Nucleus accumbens (tissue), 56 donors: ENCODE data around the gene PTCRA.
"Not testable (repeated sequence)": the region's sequence is repeated elsewhere in the genome, so short reads cannot be mapped to it uniquely, and the experiment has no call there.

ENCODE experiments used
- DNase-seq, 56 donors: peaks; one replicate each; lab custom pipeline; 2025; lab: John Stamatoyannopoulos, UW

The PTCRA gene

DNA sequence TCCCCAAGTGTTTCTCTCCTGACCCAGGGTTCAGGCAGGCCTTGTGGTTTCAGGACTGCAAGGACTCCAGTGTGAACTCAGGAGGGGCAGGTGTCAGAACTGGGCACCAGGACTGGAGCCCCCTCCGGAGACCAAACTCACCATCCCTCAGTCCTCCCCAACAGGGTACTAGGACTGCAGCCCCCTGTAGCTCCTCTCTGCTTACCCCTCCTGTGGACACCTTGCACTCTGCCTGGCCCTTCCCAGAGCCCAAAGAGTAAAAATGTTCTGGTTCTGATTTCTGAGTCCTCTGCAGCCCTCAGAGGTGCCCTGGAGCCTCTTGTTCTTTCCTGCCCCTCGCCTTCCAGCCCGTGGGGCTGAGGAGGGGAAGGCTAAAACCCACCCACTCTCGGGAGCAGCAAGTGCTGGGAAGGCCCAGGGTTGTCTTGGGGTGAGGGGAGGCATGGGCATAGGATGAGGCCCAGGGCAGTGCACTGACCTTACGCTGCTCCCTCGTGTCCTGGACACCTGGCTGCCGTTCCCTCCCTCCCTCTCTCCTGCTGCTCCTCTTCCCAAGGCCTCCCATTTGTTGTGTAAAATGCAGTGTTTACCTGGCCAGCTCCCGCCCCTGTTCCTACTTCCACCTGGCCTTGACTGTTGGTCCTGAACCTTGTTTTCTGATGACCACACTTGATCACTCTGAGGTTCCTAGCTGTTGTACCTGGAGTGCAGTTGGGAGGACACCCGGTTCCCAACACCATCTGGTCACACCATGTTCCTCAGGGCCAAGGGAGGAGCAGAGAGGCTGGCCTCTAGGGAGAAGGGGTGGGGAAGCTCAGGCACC lies 23.3 kb downstream of the PTCRA start:
- DNase-seq = no peak

DNA sequence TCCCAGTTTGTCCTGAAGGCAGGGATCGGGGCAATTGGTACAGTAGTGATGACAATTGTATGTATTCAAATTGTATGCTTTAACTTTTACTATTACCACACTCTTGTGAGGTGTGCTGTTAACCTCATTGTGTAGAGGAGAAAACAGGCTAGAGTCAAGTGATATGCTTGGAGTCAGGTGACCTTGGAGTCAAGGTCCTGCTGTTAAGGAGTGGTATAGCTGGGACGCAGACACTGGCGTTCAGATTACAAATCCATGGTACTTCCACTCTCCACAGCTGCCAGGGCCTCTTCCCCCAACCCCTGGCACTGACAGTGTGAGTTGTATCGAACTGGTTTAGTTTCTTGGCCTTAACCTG lies 23.9 kb downstream of the PTCRA start:
- DNase-seq = no peak

DNA sequence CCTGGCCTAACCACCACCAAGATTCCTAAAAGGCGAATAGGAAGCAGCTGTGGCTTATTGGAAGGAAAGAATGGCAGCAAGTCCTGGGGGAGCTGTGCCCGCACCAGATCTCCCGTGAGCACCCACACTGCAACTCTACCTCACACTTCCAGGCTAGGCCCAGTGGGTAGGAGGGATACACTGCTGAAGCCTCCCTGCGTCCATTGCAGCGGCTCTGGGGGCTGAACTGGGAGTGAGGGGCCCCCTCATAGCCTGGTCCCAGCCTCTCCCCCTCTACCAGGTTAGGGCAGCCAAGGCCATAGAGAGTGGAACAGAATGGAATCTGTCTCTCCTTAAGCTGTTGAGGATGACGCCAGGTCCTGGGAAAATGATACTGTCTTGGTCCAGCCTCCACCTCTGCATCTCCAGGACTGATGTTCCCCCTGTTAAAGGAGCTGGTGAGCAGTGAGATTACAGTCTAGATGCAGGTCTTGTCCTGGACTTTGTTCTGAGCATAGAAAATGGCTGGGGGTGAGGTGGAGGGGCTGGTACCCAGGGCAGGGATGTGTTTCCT lies 24.7 kb downstream of the PTCRA start:
- no peak for DNase-seq

DNA sequence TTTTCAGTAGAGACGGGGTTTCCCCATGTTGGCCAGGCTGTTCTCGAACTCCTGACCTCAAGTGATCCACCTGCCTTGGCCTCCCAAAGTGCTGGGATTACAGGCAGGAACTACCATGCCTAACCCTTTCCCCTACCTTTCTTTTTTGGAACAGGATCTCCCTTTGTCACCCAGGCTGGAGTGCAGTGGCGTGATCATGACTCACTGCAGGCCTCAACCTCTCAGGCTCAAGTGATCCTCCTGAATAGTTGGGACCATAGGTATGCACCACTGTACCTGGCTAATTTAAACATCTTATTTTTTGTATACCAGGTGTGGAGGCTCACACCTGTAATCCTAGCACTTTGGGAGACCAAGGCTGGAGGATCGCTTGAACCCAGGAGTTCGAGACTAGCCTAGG lies 25.5 kb downstream of the PTCRA start:
- not testable (repeated sequence) for DNase-seq

DNA sequence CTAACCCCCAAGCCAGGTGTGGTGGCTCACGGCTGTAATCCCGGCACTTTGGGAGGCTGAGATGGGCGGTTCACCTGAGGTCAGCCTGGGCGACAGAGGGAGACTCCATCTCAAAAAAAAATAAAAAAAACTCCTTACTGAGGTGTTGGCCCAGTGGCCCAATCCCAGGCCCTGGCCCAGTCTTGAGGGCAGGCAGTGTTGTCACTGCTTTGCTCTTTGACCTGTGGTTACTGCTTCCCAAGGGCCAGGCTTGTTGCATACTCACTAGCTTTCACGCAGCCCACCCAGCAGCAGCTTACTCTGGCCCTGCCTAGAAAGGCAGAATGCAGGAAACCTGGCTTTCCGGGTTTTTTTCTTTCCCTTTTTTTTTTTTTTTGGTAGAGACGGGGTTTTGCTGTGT lies 26.6 kb downstream of the PTCRA start:
- no peak for DNase-seq

DNA sequence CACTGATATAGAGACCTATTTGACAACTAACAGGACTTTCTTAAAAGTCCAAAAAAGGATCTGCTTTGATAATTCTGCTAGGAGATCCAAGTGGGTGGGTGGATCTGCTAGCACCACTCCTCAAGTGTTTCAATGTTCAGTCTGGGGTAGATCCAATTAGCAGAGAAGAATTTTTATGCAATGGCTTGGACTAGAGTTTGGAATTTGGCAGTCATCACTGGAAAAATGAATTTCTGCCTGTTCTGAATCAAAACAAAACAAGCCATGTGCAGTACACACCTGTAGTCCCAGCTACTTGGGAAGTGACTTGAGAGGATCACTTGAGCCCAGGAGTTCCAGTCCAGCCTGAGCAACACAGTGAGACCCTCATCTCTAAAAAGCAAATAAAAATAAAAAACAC lies 32.1 kb downstream of the PTCRA start:
- DNase-seq = no peak

DNA sequence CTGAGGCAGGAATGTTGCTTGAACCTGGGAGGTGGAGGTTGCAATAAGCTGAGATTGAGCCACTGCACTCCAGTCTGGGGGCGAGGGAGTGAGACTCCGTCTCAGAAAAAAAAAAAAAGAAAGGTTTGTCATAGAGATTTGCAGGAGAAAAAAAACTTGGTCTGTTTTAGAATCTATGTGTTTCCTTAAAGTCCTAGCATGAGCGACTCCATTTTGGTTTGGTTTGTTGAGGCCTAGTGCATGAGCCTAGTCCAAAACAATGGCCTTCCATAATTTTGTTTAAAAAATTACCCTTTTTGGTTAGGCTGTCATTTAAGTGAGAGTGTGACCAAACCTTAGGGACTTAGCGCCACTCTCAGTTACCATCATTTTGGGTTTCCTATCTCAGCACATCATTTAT lies 36.5 kb downstream of the PTCRA start:
- no peak for DNase-seq

DNA sequence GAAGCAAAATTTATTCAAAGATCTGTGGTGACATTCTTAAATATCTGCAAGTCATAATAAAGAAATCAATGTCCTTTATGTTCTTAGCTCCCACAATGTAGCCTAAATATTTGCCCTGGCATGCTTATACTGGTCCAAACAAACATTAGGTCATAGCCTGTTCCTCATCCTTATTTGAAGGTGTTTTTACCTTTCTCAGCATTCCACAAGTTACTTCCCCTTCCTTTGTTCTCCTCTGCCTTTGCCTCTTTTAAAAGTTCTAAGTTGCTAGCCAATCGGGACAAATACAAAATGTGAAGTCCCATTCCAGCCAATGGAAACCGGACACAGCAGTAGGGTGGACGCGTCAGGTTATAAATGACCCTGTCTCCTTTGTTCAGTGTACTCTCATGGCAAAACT lies 38.6 kb downstream of the PTCRA start:
- not testable (repeated sequence) for DNase-seq

DNA sequence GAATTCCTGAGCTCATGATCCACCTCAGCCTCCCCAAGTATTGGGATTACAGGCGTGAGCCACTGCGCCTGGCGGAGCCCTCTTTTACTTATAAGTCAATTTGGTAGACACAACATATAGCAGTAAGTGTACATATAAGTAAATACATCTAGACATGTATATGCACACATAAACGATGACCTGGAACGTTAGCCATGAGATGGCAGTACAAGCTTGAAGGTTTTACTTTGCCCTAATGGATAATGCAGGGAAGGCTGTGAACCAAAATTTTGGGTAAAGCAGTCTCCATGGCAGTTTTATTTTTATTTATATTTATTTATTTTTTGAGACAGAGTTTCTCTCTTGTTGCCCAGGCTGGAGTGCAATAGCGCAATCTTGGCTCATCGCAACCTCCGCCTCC lies 42.3 kb downstream of the PTCRA start:
- DNase-seq = no peak

DNA sequence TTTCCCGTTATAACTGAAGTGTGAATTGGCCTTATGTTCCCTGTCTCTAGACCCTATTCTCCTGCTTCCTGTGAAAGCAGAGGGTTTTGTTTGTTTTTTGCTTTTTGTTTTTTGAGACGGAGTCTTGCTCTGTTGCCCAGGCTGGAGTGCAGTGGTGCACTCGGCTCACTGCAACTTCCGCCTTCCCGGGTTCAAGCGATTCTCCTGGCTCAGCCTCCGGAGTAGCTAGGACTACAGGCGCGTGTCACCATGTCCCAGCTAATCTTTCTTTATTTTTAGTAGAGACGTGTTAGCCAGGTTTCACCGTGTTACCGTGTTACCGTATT lies 44.0 kb downstream of the PTCRA start:
- DNase-seq = no peak

DNA sequence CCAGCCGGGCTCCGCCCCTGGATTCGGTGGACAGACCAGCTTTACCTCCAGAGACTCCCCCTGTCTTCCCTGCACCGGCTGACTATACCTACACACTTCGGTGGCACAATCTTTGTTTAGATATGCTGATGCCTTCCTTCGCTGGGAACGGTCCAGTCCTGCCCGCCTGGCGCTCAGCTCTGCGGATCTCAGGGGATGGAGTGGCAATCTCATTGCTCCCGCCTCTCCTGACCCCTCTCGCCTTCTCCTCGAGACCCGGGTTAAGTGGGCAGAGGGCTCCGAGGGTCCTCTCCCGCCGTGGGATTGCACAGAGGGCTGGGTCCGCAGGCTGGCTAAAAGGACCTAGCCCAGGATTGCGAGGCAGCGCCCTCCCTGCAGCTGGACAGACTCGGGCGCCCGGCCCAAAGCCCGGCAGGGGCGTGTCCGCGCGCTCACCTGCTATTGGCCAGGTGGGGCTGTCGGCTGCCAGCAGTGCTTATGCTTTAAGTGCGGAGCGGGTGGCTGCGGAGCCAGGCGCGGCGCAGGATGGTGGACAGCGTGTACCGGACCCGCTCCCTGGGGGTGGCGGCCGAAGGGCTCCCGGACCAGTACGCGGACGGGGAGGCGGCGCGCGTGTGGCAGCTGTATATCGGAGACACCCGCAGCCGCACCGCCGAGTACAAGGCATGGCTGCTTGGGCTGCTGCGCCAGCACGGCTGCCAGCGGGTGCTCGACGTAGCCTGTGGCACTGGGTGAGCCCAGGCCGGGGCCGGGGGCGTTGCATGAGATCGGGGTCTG lies 44.6 kb downstream of the PTCRA start, which contains the start of gene GNMT:
Gene GNMT, plus strand, starts transcription at position 512 of the 777 bp plus-strand sequence. Its CDS starts 14 bp downstream, at position 526.
- DNase-seq = peak in 5 of 56 donors; percentile 4 to 26 (median 8)

DNA sequence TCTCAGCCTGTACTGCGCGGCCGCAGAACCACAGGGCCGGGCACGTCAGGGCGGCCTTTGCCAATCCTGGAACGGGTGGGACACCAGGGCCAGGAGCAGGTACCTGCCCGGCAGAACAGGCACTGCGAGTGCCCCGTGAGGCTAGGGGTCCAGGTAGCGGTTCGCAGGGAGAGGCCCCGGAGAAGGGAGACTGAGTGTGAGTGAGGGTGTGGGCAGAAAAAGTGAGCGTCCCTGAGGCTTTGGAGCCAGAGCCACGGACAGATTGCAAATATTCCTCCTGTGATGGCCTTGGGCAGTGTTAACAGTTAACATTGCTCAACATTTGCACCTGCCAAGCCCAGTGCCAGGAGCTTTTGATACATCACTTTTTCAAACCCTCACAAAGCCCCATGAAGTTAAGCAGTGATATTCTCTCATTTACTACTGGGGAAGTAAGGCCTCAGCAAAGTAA lies 45.2 kb downstream of the PTCRA start:
- no peak for DNase-seq

DNA sequence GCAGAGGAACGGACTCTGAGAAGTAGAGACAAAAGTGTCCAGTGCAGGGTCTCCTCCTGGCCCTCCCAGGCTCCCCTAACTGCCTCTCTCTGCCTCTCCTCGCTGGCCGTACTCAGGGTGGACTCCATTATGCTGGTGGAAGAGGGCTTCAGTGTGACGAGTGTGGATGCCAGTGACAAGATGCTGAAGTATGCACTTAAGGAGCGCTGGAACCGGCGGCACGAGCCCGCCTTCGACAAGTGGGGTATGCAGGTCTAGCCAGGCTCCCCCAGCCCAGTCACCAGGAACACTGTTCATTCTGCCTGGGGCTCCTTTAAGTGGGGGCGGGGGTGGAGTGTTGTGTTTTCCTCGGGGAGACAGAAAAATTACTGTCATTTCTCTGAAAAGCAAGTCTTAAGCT lies 46.2 kb downstream of the PTCRA start:
- peak in 1 of 56 donors; percentile 6 for DNase-seq

DNA sequence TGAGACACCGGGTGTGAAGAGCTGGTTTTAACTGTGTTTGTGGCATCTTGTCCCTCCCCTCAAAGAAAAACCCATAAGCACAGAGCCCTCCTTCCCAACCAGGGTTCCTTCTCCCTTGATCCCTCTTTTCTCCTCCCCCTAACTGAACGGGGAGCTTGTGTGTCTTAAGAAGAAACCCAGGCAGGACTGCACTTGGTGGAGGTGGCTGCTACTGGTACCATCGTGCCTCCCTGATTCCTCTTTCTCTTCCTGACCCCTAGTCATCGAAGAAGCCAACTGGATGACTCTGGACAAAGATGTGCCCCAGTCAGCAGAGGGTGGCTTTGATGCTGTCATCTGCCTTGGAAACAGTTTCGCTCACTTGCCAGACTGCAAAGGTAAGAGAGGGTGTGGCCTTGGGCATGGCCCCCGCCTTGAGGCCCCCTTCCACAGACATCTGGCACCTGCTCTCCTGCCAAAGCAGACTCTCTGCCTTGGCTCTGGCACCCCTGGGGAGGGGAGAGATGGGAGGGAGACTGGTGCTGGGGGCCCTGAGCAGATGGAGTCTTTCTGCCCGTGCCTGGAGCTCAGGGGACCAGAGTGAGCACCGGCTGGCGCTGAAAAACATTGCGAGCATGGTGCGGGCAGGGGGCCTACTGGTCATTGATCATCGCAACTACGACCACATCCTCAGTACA lies 46.8 kb downstream of the PTCRA start:
- DNase-seq = no peak

DNA sequence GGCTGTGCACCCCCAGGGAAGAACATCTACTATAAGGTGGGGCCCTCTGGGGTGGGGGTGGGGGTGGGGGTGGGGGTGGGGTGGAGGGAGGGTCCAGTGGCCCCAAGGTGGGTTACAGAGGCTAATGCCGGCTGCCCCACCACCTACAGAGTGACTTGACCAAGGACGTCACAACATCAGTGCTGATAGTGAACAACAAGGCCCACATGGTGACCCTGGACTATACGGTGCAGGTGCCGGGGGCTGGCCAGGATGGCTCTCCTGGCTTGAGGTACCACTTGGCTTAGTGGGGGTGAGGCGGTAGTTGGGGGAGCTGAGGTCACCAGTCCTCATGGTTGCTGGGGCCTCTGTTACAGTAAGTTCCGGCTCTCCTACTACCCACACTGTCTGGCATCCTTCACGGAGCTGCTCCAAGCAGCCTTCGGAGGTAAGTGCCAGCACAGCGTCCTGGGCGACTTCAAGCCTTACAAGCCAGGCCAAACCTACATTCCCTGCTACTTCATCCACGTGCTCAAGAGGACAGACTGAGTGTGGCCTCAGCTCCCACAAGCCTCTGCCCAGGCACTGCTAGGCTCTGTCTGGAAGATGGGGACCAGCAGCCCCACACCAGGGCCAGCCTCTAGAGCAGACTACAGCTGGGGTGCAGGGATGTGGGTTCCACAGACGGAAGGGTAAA lies 47.5 kb downstream of the PTCRA start:
- no peak for DNase-seq

DNA sequence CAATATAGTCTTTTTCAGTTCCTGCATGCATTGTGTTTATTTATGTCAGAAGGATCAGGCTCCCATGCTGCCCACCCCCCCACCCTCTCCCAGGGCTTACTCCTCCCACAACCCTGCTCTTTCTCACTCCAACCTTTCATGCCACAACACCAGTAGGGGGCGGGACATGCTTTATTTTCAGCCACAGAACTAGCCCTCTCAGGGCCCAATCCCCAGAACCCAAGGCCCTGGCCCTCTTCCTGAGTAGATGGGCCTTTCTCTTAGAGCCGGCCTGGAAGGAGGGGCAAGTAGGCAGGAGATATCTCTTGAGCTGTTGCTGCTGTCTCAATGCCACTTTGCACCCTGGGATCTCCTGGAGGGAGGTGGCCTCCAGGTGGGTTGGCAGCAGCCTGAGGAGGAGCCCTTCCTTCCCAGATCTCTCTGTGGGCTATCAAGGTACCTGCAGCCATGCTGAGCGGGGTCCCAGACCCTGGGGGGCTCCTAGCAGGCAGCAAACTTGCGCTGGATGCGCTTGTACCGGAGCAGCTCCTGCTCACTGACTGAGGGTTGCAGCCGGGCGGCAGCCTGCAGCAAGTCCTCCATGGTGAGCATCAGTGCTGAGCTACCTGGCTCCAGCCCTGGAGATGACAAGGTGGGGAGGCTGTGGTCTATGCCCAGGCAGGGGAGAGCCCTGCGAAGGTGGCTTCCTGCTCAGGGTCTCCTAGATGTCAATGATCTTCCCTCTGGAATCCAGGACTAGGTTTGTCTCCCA lies 48.2 kb downstream of the PTCRA start:
- no peak for DNase-seq

DNA sequence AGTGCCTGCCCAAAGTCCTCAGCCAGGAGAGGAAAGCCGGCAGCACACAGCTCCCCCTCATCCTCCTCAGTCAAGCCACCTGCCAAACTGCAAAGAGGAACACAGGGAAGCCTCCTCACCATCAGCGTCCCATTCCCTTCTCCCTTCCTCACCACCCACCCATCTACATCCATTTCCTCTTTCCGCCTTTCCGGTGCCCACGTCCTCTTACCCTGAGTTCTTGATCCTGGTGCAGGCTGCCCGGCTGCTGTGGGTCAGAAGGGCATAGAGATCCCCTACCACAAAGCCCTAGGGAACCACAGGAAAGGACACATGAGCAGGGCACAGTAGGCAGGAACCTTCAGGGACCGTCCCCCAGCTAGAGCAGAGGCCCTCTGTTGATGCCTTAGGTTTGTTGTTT lies 50.7 kb downstream of the PTCRA start:
- no peak for DNase-seq

DNA sequence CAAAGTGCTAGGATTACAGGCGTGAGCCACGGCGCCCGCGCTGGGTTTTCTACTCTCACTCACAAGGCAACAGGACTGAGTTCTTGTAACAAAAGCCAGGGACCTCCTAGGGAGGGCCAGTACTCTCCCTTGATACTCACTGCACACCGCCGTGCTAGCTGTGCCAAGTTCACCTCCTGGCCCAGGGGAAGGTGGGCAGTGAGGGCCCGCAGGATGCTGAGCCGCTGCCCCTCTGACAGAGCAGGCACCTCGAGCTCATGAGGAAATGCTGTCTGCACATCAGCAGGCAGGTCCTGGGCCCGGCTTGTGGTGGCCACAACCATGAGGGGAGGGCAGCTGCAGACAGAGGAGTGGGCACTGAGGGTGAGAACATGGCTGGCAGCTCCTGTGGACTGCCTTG lies 51.4 kb downstream of the PTCRA start:
- DNase-seq = no peak

DNA sequence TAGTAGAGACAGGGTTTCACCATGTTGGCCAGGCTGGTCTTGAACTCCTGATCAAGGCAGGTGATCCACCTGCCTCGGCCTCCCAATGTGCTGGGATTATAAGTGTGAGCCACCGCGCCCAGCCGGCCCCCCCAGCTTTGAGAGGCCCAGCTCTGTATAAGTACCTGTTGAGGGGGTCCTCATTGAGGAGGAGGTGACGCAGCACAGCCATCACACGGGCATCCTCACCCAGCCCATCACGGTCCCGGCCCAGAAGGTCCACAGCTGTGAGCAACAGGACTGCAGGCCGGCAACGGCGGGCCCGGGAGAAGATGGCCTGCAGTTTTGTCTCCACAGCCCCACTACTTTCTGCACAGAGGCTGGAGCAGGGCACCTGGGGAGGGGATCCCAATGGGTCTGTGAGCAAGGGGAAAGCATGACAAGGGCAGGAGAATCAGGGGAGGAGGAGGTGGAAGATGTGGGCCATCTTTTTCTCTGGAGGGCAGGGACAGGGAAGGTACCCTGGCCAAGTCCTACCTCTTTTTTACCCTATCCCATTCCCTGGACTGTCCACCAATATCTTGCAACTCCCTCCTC lies 52.4 kb downstream of the PTCRA start:
- no peak for DNase-seq
